Amniotic stem cell (primary cell): ENCODE data around the gene RPL35.
"Not testable (repeated sequence)": the region's sequence is repeated elsewhere in the genome, so short reads cannot be mapped to it uniquely, and the experiment has no call there.

ENCODE experiments used
- DNase-seq: peaks from one replicate; lab custom pipeline; 2025; lab: John Stamatoyannopoulos, UW

RPL35 gene

DNA sequence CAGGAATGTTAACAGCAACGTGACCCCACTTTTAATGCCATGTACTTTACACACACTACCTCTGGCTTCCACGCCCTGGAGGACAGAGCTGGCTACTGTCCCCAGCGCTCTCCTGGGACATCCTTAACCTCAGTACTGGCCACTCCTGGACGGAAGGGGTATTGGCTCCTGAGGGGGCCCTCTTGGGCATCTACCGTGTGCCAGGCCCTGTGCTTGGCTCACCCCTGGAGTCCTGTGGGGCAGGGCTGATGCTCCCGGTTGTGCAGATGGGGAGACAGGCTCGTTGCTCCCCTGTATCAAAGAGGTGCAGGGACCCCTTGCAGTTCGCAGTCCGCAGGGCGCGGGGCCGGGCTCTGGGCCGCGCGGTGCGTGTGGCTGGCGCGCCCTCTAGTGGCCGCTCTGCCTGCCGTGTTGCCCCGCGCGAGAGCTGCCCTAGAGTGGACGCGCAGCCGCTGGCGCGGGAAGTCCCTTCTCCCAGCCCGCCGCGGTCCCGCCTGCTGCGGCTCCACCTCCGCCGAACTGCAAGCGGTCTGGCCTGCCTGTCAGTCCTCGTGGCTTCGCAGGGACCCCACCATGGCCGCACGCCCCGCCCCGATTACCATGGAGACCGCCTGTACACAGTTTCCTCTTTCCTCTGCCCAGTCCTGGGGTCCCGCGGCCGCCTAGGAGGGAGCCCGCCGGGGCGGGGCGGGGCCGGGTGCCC lies 8.8 kb downstream of the RPL35 start, which contains the start of gene WDR38:
TSS of gene WDR38 (plus strand) at position 632 of the 703 bp plus-strand sequence. CDS start 72 bp downstream, outside the sequence.
- peak; percentile 46 for DNase-seq

DNA sequence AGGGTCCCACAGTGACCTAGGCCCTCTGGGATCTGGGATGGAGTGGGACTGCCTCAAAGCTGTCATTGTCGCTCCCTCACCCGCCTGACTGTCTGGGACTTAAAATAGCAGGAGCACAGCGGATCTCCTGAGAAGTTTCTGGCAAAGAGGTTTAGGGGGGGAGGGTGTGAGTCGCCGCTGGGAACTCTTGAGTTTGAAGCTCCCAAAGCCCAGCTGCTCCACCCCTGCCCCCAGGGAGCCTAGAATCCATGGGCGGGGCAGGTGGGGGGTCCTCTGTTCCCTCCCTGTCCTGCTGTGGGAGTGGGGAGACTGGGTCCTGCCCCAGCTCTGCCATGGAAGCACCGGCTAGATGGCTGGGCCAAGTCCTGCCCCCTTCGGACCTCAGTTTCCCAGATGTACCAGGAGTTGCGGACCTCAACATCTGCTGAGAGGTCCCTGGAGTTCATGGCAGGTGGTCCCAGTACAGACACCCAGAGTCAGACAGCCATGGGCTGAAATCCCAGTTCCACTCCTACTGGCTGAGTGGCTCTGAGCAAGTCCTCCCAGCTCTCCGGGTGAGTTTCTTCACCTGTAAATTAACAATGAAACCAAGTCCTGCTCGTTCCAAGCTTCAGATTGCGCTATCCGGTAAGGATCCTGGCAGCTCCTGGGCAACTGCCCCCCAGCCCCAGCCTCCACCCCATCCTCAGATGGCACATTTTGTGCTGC lies 9.5 kb downstream of the RPL35 start:
- DNase-seq = no peak

DNA sequence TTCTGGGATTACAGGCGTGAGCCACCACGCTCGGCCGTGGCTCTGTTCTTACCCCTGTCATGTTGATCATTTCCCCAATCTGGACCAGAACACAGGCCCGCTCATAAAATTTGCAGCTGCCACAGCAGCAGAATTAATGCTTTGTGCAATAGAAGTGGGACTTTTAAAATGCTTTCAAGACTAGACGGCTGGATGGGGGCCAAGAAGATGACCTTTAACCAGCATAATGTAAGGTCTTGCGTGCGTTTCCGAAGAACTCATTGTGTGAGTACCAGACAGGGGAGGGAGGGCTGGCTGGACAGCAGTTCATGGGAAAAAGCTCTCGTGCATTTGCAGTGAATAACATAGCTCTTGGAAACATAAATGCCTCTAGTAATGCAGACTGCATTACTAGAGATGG lies 12.0 kb downstream of the RPL35 start:
- no peak for DNase-seq

DNA sequence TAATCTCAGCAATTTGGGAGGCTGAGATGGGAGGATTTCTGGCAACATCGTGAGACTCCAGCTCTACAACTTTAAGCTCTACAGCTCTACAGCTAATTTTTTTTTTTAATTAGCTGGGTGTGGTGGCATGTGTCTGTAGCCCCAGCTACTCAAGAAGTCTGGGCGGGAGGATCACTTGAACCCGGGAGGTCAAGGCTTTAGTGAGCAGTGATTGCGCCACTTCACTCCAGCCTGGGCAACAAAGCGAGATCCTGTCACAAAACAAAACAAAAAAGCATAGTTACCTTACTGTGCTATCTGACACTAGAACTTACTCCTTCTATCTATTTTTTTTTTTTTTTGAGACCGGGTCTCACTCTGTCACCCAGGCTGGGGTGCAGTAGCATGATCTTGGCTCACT lies 14.8 kb downstream of the RPL35 start:
- no peak for DNase-seq

DNA sequence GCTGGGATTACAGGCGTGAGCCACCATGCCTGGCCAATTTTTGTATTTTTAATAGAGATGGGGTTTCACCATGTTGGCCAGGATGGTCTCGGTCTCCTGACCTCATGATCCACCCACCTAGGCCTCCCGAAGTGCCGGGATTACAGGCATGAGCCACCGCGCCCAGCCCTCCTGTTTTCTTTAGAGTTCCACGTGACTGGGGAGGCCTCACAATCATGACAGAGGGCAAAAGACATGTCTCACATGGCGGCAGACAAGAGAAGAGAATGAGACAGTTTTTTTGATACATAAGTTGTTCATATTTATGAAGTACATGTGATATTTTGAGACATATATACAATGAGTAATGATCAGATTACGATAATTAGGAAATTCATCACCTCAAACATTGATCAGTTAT lies 15.3 kb downstream of the RPL35 start:
- not testable (repeated sequence) for DNase-seq

DNA sequence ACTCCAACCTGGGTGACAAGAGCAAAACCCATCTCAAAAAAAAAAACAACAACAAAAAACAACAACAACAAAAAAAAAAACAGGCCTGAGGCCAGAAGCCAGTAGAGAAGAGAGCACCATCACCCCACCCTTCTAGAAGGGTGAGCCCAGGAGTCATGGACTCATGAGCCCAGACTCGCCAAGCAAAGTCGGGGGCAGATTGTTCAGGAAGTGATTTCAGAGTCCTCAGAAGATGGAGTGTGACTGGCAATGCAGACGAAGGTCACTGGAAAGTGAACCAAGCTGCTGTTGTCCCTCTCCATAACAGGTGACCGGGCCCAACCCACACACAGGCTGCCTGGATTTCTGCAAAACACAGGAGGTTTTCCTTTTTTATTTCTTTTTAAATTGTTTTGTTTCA lies 17.5 kb downstream of the RPL35 start:
- DNase-seq = no peak

DNA sequence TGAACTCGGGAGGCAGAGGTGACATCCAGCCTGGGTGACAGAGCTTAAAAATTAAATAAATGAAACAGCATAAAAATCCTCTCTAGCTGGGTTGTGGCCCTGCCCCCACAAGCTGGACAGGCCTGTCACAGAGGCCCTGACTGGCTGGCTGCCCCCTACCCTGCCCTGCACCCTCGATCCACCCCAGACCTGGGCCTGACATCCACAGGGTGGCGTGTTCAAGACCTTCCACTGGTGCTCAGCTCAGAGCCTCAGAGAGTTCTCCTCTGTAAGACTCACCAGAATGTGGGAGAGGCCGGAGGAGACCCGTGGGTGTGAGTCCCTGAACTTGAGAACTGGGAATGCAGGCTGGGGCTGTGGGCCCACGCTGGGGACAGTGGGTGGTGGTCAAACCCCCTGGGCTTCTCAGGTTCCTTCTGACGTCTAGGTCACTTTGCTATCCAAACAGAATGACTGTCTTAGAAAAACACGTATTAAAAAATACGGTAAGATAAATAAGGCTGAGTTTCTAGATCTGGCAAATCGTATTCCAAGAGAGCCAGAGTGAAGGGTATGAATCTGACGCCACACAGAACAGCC lies 18.2 kb downstream of the RPL35 start:
- no peak for DNase-seq

DNA sequence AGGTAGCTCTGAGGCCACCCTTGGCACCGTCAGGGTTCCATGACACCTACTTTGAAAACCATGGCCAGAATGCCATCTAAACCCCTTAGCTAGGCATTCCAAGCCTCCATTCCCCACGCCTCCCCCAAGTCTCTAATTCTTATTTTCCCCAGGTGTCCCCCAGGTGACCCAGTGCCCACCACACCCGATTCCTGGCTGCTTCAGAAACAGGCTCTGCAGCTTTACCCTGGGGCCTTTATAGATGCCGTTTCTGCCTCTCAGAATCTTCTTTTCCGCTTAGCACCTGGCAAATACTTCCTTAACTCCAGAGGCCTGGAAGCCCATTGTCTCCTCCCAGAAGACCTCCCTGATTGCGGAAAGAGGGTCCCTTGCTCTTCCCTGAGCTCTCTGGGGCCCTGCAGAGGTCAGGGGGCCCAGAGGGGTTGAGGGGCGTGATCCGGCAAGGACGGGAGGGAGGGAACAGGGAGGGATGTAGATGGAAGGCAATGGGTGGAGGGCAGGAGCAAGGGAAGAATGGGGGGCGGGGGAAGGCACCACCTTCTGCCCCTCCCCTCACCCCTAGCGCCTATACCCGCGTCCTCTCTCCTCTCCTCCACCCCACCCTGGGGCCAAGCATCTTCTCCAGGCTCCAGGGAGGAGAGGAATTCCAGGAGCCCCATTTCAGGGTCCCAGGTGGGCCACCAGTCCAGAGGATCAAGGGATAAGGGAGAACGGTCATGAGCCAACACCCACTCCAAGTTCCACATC lies 20.5 kb downstream of the RPL35 start:
- no peak for DNase-seq

DNA sequence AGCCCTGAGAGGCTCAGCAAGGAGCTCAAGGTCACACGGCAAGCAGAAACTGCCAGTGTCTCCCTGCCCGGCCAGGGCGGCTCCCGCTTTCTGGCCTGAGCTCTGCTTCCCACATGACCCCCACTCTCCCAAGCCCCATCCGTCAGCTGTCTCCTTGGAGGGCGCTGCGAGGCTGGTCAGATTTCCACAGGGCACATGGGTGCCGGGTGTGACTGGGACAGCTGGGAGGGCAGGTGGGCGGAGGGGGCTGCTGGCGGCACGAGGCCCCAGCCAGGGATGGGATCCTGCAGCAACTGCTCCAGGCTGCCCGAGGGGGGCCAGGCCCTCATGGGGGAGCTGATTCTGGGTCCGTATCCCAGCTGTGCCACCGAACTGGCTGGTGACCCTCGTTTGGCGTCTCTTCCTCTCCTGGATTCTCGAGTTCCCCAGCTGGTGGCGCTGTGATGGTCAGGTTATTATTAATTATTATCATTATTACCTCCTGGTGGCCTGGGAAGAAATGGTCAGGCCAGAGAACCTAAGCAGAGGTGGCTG lies 21.4 kb downstream of the RPL35 start:
- no peak for DNase-seq

DNA sequence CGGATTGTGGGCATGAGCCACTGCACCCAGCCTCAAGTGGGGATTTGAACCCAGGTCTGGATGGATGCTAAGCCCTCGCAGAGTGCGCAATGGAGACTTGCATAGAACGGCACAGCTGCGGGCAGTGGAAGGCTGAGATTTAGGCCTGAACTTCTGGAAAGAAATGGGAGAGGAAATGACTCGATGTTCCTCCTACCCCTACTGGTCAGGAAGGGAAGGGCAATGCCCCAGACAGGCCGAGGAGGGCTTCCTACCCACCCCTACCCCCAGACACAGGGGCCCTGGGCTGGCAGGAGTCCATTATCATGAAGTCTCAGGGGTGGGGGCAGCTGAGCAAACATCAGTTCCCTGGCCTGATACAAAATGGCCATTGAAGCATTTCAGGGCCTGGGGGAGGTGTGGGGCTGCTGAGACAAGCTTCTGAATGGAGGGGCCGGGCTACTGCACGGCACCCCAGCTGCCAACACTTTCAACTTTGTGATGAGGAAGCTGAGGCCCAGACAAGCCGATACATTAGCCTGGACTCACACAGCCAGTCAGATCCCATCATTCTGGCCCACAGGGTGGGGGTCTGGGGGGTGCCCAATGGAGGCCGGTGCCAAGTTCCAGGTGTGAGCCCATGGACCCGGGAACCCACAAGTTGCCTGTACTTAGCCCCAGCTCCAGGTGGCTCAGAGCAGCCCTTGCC lies 22.0 kb downstream of the RPL35 start:
- no peak for DNase-seq

DNA sequence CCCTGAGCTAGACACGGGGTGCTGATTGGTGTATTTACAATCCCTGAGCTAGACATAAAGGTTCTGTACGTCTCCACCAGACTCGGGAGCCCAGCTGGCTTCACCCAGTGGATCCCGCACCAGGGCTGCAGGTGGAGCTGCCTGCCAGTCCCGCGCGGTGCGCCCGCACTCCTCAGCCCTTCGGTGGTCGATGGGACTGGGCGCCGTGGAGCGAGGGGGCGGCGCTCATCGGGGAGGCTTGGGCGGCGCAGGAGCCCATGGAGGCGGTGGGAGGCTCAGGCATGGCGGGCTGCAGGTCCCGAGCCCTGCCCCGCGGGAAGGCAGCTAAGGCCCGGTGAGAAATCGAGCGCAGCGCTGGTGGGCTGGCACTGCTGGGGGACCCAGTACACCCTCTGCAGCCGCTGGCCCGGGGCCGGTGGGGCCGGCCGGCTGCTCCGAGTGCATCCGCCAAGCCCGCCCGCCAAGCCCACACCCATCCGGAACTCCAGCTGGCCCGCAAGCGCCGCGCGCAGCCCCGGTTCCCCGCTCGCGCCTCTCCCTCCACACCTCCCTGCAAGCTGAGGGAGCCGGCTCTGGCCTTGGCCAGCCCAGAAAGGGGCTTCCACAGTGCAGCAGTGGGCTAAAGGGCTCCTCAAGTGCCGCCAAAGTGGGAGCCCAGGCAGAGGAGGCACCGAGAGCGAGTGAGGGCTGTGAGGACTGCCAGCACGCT lies 23.0 kb downstream of the RPL35 start:
- not testable (repeated sequence) for DNase-seq

DNA sequence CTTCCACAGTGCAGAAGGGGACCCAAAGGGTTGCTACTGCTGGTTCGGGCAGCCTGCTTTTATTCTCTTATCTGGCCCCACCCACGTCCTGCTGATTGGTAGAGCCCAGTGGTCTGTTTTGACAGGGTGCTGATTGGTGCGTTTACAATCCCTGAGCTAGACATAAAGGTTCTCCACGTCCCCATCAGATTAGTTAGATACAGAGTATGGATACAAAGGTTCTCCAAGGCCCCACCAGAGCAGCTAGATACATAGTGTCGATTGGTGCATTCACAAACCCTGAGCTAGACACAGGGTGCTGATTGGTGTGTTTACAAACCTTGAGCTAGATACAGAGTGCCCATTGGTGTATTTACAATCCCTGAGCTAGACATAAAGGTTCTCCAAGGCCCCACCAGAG lies 23.6 kb downstream of the RPL35 start:
- not testable (repeated sequence) for DNase-seq

DNA sequence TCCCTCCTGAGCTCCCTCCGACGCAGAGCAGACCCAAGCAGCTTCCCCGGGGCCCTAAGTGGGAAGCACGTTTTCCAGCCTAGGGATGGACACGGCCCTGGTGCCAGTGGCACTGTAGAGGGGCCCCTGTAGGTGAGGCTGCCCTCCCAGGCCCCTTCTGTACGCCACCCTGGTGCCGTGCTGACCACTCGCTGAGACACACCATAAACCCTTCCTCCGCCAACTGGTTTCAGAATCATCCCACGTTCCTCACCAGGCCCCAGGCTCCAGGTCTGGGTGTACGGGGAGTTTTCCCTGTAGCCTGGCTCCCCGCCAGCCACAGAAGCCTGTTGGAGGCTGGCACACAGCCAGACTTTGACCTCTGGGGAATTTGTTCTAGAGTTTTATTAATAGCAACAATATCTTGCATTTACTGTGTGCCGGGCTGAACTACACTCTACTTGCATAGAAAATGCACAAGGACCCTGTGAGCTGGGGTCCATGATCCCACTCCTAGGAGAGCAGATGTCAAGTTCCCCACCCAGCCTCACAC lies 26.7 kb downstream of the RPL35 start:
- peak; percentile 9 for DNase-seq

DNA sequence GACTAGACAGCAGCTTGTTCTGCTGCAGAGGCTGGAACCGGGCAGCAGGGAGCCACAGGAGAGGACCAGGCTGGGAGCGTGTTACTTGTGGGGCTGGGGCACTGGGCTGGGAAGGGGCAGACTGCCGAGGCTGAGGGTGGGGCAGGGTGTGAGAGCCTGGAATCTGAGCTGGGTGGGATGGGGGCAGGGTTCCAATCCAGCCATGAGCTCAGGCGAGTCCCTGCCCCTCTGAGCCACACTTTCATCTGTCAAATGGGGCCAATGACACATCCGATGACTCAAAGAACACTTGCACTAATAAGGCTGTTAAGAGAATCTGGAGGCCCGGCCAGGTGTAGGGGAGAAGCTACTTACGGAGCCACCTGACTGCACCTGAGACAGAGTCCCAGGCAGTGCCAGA lies 27.2 kb downstream of the RPL35 start:
- DNase-seq = no peak

DNA sequence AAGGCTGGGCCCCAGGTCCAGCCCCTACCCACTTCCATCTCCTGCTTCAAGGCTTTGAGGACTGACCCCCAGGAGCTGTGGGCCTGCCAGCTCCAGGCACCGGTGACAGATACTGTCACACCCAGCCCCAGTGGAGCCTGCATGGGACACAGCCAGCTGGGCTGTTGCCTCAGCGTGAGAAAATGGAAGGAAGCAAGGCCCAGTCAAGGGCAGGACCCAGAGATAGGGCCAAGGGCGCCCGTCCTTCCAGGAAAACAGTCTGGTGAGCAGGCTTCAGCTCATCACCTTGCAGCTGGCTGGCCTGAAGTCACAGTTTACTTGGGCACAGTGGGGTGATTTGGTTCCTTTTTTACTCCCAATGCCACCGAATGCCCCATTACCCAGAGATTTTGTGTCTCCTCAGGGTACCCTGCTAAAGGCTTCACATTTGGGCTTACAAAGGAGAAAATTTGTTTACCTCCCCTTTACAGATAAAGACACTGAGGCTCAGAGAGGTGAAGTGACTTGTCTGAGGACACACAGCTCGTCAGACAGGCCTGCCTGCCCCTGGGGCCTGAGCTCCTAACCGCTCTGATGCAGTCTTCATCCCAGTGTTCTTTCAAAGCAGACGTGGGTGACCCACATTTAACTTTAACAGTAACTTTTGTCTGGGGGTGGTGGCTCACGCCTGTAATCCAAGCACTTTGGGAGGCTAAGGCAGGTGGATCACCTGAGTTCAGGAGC lies 30.0 kb downstream of the RPL35 start:
- no peak for DNase-seq

DNA sequence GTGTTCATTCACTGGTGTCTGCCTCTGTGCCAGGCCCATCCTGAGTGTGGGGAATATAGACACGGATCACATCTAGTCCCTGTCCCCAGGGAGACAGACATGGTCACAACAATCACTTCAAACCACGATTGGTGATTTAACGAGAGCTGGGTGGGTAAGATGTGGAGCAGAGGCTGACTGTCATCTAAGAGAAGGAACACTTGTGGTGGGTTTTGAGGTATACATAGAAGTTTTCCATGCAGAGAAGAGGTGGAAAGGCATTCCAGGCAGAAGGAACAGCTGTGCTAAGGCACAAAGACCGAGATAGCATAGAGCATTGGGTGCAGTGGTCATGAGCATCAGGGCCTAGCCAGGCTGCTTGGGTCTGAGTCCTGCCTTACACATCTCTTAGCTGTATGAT lies 31.2 kb downstream of the RPL35 start:
- no peak for DNase-seq

DNA sequence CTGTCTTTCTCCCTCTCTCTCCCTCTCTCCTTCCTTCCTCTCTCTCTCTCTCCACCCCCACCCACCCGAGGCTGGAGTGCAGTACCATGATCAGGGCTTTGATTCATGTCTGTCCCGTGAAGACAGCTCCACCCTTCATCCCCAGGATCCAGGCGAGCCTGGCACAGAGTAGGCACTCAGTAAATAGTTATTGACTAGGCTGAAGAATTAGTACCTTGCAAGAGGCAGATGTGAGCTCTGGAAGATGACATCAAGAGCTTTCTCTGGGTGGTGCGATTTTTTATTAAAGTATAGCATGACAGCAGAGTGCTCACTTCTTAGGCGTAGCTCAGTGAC lies 32.5 kb downstream of the RPL35 start:
- DNase-seq = no peak

DNA sequence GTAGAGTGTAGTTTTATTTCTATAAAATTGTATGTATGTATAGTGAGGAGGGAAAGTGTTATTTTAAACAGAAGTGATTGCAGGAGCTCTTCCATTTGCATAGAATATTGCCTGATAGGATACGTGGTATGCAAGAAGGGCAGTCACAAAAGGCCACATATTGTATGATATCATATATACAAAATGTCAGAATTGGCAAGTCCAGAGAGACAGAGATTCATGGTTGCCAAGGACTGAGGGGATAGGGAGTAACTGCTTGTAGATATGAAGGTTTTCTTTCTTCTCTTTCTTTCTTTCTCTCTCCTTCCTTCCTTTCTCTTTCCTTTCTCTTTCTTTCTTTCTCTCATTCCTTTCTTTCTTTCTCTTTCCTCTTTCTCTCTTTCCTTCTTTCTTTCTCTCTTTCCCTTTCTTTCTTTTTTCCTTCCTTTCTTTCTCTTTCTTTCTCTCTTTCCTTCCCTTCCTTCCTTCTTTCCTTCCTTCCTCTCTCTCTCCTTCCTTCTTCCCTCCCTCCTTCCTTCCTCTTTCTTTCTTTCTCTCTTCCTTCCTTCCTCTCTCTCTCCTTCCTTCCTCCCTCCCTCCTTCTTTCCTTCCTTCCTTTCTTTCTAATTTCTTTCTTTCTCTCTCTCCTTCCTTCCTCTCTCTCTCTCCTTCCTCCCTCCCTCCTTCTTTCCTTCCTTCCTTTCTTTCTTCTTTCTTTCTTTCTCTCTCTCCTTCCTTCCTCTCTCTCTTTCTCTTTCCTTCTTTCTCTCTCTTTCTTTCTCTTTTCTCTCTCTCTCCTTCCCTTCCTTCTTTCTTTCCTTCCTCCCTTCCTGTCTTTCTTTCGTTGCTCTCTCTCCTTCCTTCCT lies 33.0 kb downstream of the RPL35 start:
- DNase-seq = no peak
